HepG2 (cell line): ENCODE results near the gene ALDH3A2. TPM values are rescaled to one million over a fixed set of nuclear protein-coding genes. Genes with fewer than 3 reads are reported as not detected.

Experiments used
- AHDC1 ChIP-seq: sonication (generic); formaldehyde crosslinking; IDR thresholded peaks from 2 replicates; pipeline ENCODE4 v1.5.1; 2020; ENCODE audit warnings: mild to moderate bottlenecking, missing genetic modification reagents, borderline replicate concordance
- ASH2L ChIP-seq: fragments of 300-600, 200-600 bp; sonication (generic); IDR thresholded peaks from 2 replicates; pipeline ENCODE4 v1.7.0; 2017; ENCODE audit warnings: low read depth, mild to moderate bottlenecking, moderate library complexity, mixed read lengths, low read length; ENCODE audit not compliant: insufficient read length
- CSRNP2 ChIP-seq: sonication (generic); formaldehyde crosslinking; conservative IDR thresholded peaks from 2 replicates; pipeline ENCODE4 v1.8.0; 2022; ENCODE audit warnings: low read depth, missing genetic modification reagents
- MIER2 ChIP-seq: IDR thresholded peaks from 2 replicates; pipeline ENCODE4 v1.6.1; 2016; ENCODE audit warnings: missing biosample characterization, missing genetic modification reagents
- ZBTB42 ChIP-seq: sonication (generic); formaldehyde crosslinking; IDR thresholded peaks from 2 replicates; pipeline ENCODE4 v1.5.0; 2020; ENCODE audit warnings: mild to moderate bottlenecking, missing genetic modification reagents
- ZNF570 ChIP-seq: sonication (generic); formaldehyde crosslinking; IDR thresholded peaks from 2 replicates; pipeline ENCODE4 v1.4.0; 2020; ENCODE audit warnings: mild to moderate bottlenecking, missing genetic modification reagents, borderline replicate concordance
- polyA plus RNA-seq, 8 experiments: library from polyadenylated mRNA; depleted of rRNA in 3 of 8; stranded (reverse) in 7 of 8; unstranded in 1 of 8; fragments of >200 nt; fragmentation: Illumina TruSeq in 4 of 8; extraction: Trizol in 4 of 8; gene quantifications; 2 replicates each; pipeline versions ENCODE4 v1.2.1 to v1.2.3, GENCODE V29; 2011 to 2016; ENCODE audit warnings: low read depth in 4 of 8, missing spikeins in 1 of 8, mixed read lengths in 1 of 8; ENCODE audit not compliant: insufficient read depth in 1 of 8
- total RNA-seq, 5 experiments: library from RNA; depleted of rRNA; stranded (reverse); fragments of >200 nt; fragmentation: Illumina TruSeq; extraction: Trizol; gene quantifications; 2 replicates each; pipeline ENCODE4 v1.2.3, GENCODE V29; 2016; ENCODE audit warnings: low read depth in 1 of 5
- TF ChIP-seq, protein P1 (sequence below): sonication (generic); formaldehyde crosslinking; IDR thresholded peaks from 2 replicates; pipeline ENCODE4 v1.5.1; 2020; ENCODE audit warnings: missing genetic modification reagents, mild to moderate bottlenecking, borderline replicate concordance

The ALDH3A2 gene
- total and polyA plus RNA-seq, 2 of the 13 experiments (the other 11 are each of a cell fraction or from before 2014, with no cell fraction given) = 80.8 to 180 TPM

- no peak for TF ChIP-seq AHDC1 (CRISPR knock-in tag)
- no peak for TF ChIP-seq CSRNP2 (CRISPR knock-in tag)
- no peak for TF ChIP-seq MIER2 (CRISPR knock-in tag)
- TF ChIP-seq, protein P1, sequence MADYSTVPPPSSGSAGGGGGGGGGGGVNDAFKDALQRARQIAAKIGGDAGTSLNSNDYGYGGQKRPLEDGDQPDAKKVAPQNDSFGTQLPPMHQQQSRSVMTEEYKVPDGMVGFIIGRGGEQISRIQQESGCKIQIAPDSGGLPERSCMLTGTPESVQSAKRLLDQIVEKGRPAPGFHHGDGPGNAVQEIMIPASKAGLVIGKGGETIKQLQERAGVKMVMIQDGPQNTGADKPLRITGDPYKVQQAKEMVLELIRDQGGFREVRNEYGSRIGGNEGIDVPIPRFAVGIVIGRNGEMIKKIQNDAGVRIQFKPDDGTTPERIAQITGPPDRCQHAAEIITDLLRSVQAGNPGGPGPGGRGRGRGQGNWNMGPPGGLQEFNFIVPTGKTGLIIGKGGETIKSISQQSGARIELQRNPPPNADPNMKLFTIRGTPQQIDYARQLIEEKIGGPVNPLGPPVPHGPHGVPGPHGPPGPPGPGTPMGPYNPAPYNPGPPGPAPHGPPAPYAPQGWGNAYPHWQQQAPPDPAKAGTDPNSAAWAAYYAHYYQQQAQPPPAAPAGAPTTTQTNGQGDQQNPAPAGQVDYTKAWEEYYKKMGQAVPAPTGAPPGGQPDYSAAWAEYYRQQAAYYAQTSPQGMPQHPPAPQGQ (CRISPR knock-in tag) = no peak
- TF ChIP-seq ASH2L = no peak
- no peak for TF ChIP-seq ZBTB42 (CRISPR knock-in tag)
- no peak for TF ChIP-seq ZNF570 (CRISPR knock-in tag)
Measured at GRCh38 chr17:19621697-19622096, 26.9 kb upstream of the ALDH3A2 start (continued).
